Measurements from ENCODE around the gene INPP5F. TPM values are rescaled to one million over a fixed set of nuclear protein-coding genes. Genes with fewer than 3 reads are reported as not detected.

Gene INPP5F
- polyA plus RNA-seq, 1 of the 3 experiments (the other 2 are of a cell fraction) = 7.8 TPM

DNA sequence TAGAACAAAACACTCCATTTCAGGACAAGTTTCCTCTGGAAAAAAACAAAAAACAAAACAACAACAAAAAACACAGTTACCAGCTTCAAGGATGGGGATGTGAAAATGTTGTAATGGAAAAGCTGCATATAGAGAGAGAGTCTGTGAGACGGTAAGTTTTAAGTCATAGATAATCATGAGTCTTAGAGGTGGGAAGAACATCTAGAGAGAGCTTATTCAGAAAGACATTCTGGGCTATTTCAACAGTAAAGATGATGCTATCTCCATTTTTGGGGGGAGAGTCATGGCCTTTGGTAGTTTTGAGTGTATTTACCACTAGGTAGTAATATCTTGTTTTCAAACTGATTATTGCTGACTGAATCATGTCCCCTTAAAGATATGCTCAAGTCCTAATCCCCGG is 23.3 kb upstream of the INPP5F start (continued):
- no peak for TF ChIP-seq NRF1 (IDR thresholded peaks at IDR 0.05; ENCODE audit: low read depth, low read length)
- TF ChIP-seq, protein P1, sequence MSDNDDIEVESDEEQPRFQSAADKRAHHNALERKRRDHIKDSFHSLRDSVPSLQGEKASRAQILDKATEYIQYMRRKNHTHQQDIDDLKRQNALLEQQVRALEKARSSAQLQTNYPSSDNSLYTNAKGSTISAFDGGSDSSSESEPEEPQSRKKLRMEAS (IDR thresholded peaks at IDR 0.05; ENCODE audit: low read depth) = no peak

DNA sequence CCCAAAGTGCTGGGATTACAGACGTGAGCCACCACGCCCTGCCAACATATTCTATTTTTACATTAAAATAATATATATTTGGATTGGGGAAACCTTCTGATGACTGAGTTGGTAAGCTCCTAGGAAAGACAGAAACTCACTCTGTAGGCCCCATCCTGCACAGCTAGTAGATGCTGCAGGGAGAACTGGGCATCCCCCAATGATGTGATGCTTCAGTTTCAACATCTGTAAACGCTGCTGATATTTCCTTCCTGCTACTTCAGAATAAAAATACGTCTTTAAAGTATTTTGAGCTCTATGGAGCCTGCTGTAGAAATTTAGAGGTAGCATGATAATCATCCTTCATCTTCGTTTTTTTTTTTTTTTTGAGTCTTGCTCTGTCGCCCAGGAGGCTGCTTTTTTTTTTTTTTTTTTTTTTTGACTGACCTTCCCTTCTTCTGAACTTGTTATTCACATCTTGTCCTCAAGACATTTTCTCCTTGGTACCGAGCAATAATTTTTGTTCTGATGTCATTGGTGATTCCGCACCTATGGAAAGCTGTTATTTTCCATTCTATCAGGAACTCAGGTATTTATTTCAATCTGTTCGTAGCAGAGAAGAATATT is 21.8 kb upstream of the INPP5F start:
- ChIA-PET POLR2A (no interaction called here), CTCF (interaction anchor here (1.1 to 6.1 kb wide), 4 partner anchors 10 to 47 kb away, joined by 3 to 38 read pairs (median 4); no protein-coding TSS in a partner anchor)
- Histone ChIP-seq H3K4me3 (ENCODE audit: low read depth in 2 of 2, low read length in 1 of 2) (no peak overlapping the region), H3K9me2 (no peaks in the 10 kb centered on the region), H2AFZ (ENCODE audit: low read depth) (no peak overlapping the region), H3K4me2 (no peak overlapping the region), H3K27me3 (ENCODE audit: insufficient read depth) (no peaks in the 10 kb centered on the region), H3K9me3 (no peaks in the 10 kb centered on the region), H4K20me1 (ENCODE audit: insufficient read depth) (no peaks in the 10 kb centered on the region), H3K9ac (no peak overlapping the region), H3K79me2 (ENCODE audit: insufficient read depth) (no peaks in the 10 kb centered on the region; the same call in 1 of the 2 replicates), H3K27ac (ENCODE audit: low read depth in 2 of 2, low read length in 1 of 2) (no peak overlapping the region), H3K36me3 (replicated peaks in 1 of 2; ENCODE audit: control insufficient read depth in 1 of 2, insufficient read depth in 2 of 2, low read length in 1 of 2) (no peaks in the 10 kb centered on the region), H3F3A (replicated peaks; ENCODE audit: insufficient read depth) (no peaks in the 10 kb centered on the region), H3K4me1 (ENCODE audit: control insufficient read depth in 1 of 2, insufficient read depth in 2 of 2, low read depth in 1 of 2, low read length in 1 of 2) (no peaks in the 10 kb centered on the region)
- no peak for DNase-seq
- WGBS (ENCODE audit: low lambda C conversion rate) = 86% methylated on average over 9 of the region's 9 CpGs
- TF ChIP-seq SIN3A (IDR thresholded peaks at IDR 0.05; ENCODE audit: borderline replicate concordance, low read depth, low read length) (no peak), RAD21 (IDR thresholded peaks at IDR 0.05; ENCODE audit: low read length) (no peak), FOXM1 (IDR thresholded peaks at IDR 0.05; ENCODE audit: low read depth) (no peak), CHD2 (IDR thresholded peaks at IDR 0.05; ENCODE audit: low read length, partially characterized antibody) (no peak), REST (IDR thresholded peaks at IDR 0.05; ENCODE audit: low read depth, low read length) (no peak), MXI1 (IDR thresholded peaks at IDR 0.05; ENCODE audit: low read depth, low read length) (no peak), RFX5 (IDR thresholded peaks at IDR 0.05; ENCODE audit: low read length) (no peak), MEF2A (IDR thresholded peaks at IDR 0.05; ENCODE audit: borderline replicate concordance, low read depth) (no peak), RXRA (IDR thresholded peaks at IDR 0.05; ENCODE audit: borderline replicate concordance, low read depth) (no peak), FOXJ3 (CRISPR knock-in tag; IDR thresholded peaks at IDR 0.05) (no peak), EP300 (IDR thresholded peaks at IDR 0.05; ENCODE audit: borderline replicate concordance in 1 of 2, low read depth in 1 of 2, low read length in 1 of 2) (no peak), TCF12 (IDR thresholded peaks at IDR 0.05) (no peak), YY1 (IDR thresholded peaks at IDR 0.05; ENCODE audit: low read depth) (no peak), NFIC (IDR thresholded peaks at IDR 0.05; ENCODE audit: borderline replicate concordance) (no peak)
- TF ChIP-seq, protein P1 (IDR thresholded peaks at IDR 0.05; ENCODE audit: low read depth) = no peak
- TF ChIP-seq, protein P2, sequence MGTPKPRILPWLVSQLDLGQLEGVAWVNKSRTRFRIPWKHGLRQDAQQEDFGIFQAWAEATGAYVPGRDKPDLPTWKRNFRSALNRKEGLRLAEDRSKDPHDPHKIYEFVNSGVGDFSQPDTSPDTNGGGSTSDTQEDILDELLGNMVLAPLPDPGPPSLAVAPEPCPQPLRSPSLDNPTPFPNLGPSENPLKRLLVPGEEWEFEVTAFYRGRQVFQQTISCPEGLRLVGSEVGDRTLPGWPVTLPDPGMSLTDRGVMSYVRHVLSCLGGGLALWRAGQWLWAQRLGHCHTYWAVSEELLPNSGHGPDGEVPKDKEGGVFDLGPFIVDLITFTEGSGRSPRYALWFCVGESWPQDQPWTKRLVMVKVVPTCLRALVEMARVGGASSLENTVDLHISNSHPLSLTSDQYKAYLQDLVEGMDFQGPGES (IDR thresholded peaks at IDR 0.05; ENCODE audit: low read depth, low read length) = no peak
- TF ChIP-seq, protein P3, sequence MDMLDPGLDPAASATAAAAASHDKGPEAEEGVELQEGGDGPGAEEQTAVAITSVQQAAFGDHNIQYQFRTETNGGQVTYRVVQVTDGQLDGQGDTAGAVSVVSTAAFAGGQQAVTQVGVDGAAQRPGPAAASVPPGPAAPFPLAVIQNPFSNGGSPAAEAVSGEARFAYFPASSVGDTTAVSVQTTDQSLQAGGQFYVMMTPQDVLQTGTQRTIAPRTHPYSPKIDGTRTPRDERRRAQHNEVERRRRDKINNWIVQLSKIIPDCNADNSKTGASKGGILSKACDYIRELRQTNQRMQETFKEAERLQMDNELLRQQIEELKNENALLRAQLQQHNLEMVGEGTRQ (IDR thresholded peaks at IDR 0.05; ENCODE audit: borderline replicate concordance, low read depth, low read length) = no peak

Data from SK-N-SH (cell line).